ENCODE results near the gene FMO3.

The FMO3 gene

GRCh38 chr1:171116676-171117075 is 26.0 kb downstream of the FMO3 start:
- DNase-seq (ENCODE audit: low spot score) = no peak

GRCh38 chr1:171117085-171117484 is 26.4 kb downstream of the FMO3 start:
- no peak for DNase-seq (ENCODE audit: low spot score)

GRCh38 chr1:171119648-171120047 is 28.9 kb downstream of the FMO3 start:
- DNase-seq (ENCODE audit: low spot score) = no peak

- no peak for DNase-seq (ENCODE audit: low spot score)
Measured at GRCh38 chr1:171122299-171122698, 31.6 kb downstream of the FMO3 start.

- no peak for DNase-seq (ENCODE audit: low spot score)
Measured at GRCh38 chr1:171122893-171123292, 32.2 kb downstream of the FMO3 start.

- no peak for DNase-seq (ENCODE audit: low spot score)
Measured at GRCh38 chr1:171126504-171126903, 35.8 kb downstream of the FMO3 start.

- no peak for DNase-seq (ENCODE audit: low spot score)
Measured at GRCh38 chr1:171127099-171127498, 36.4 kb downstream of the FMO3 start.

- DNase-seq (ENCODE audit: low spot score) = no peak
Measured at GRCh38 chr1:171127501-171127900, 36.8 kb downstream of the FMO3 start.

- no peak for DNase-seq (ENCODE audit: low spot score)
Measured at GRCh38 chr1:171128463-171128862, 37.8 kb downstream of the FMO3 start.

GRCh38 chr1:171134204-171134923 is 43.7 kb downstream of the FMO3 start:
- no peak for DNase-seq (ENCODE audit: low spot score)

GRCh38 chr1:171137580-171137979 is 46.9 kb downstream of the FMO3 start:
- no peak for DNase-seq (ENCODE audit: low spot score)

GRCh38 chr1:171138980-171139379 is 48.3 kb downstream of the FMO3 start:
- DNase-seq (ENCODE audit: low spot score) = no peak

GRCh38 chr1:171139890-171140289 is 49.2 kb downstream of the FMO3 start:
- DNase-seq (ENCODE audit: low spot score) = no peak

GRCh38 chr1:171140401-171140800 is 49.7 kb downstream of the FMO3 start:
- no peak for DNase-seq (ENCODE audit: low spot score)

- no peak for DNase-seq (ENCODE audit: low spot score)
Measured at GRCh38 chr1:171140956-171141687, 50.4 kb downstream of the FMO3 start.

GRCh38 chr1:171141688-171142415 is 51.1 kb downstream of the FMO3 start:
- no peak for DNase-seq (ENCODE audit: low spot score)

- no peak for DNase-seq (ENCODE audit: low spot score)
Measured at GRCh38 chr1:171142416-171143385, 52.0 kb downstream of the FMO3 start.

GRCh38 chr1:171150156-171150555 is 59.5 kb downstream of the FMO3 start:
- DNase-seq (ENCODE audit: low spot score) = no peak

GRCh38 chr1:171152549-171152948 is 61.8 kb downstream of the FMO3 start:
- no peak for DNase-seq (ENCODE audit: low spot score)

GRCh38 chr1:171155484-171155883 is 64.8 kb downstream of the FMO3 start:
- DNase-seq (ENCODE audit: low spot score) = no peak

GRCh38 chr1:171158096-171158495 is 67.4 kb downstream of the FMO3 start:
- DNase-seq (ENCODE audit: low spot score) = no peak

GRCh38 chr1:171158551-171158950 is 67.8 kb downstream of the FMO3 start:
- no peak for DNase-seq (ENCODE audit: low spot score)

Data from CD4-positive, alpha-beta T cell treated with Interleukin-2 at 100 ng/mL for 4 hours (primary cell).